ENCODE data around the gene ATP6V1G1.

GRCh38 chr9:114643896-114644295, 56.3 kb downstream of the ATP6V1G1 start:
- no peak for TF ChIP-seq CTCF (IDR thresholded peaks at IDR 0.05; ENCODE audit: low read length)
- TF ChIP-seq EZH2 (optimal IDR thresholded peaks at IDR 0.05; ENCODE audit: low read depth, low read length): no peak
- no peak for TF ChIP-seq EZH2phosphoT487 (IDR thresholded peaks at IDR 0.05; ENCODE audit: low read length)

All from MM.1S (cell line).